OCI-LY7 (cell line): ENCODE data around the gene THBS4. TPM values are rescaled to one million over a fixed set of nuclear protein-coding genes. Genes with fewer than 3 reads are reported as not detected.

Experiments used
- BruUV-seq: library from RNA; stranded (reverse); fragments of 400-500 nt; replicated peaks from 2 replicates; lab custom pipeline; 2021; lab: Mats Ljungman, UMichigan
- CTCF ChIA-PET: fragments of 300-600 bp; sonication (Branson Sonifier 250); formaldehyde crosslinking; loops from one replicate; lab custom pipeline; 2022; ENCODE audit warnings: antibody characterized with exemption; ENCODE audit not compliant: unreplicated experiment; lab: Charles Lee
- POLR2A ChIA-PET: fragments of 300-600 bp; sonication (Branson Sonifier 250); formaldehyde crosslinking; loops from one replicate; lab custom pipeline; 2022; ENCODE audit warnings: antibody characterized with exemption; lab: Charles Lee
- DNase-seq: peaks from one replicate; pipeline ENCODE4 v3.0.0-alpha.2; 2015; ENCODE audit warnings: low spot score
- H2AFZ ChIP-seq: fragments of 200-600 bp; sonication (generic), shearing (Covaris generic); 2 replicates; pipeline ENCODE4 v1.6.1; 2014; ENCODE audit warnings: mild to moderate bottlenecking, antibody characterized with exemption, low read length, moderate library complexity
- H3K27ac ChIP-seq: fragments of 200-600 bp; sonication (generic); 2 replicates; pipeline ENCODE4 v1.5.1; 2014; ENCODE audit warnings: mixed run types, low read depth, mild to moderate bottlenecking, moderate library complexity, low read length, inconsistent platforms; ENCODE audit not compliant: poor library complexity, severe bottlenecking
- H3K36me3 ChIP-seq: fragments of 200-600 bp; sonication (generic); 2 replicates; pipeline ENCODE4 v1.6.1; 2014; ENCODE audit warnings: mild to moderate bottlenecking, antibody characterized with exemption, low read length, moderate library complexity, mixed read lengths; ENCODE audit not compliant: insufficient read depth
- H3K4me1 ChIP-seq: fragments of 200-600 bp; sonication (generic); 2 replicates; pipeline ENCODE4 v1.5.1; 2014; ENCODE audit warnings: mild to moderate bottlenecking, low read length; ENCODE audit not compliant: insufficient read depth, poor library complexity, severe bottlenecking
- H3K4me2 ChIP-seq: fragments of 200-600 bp; sonication (generic); 2 replicates; pipeline ENCODE4 v1.6.1; 2014; ENCODE audit warnings: mild to moderate bottlenecking, low read length
- H3K4me3 ChIP-seq: fragments of 200-600 bp; sonication (generic); 2 replicates; pipeline ENCODE4 v1.5.1; 2014; ENCODE audit warnings: mild to moderate bottlenecking, low read depth, low read length; ENCODE audit not compliant: poor library complexity, severe bottlenecking
- H3K79me2 ChIP-seq: fragments of 200-600 bp; sonication (generic); 2 replicates; pipeline ENCODE4 v1.6.1; 2016; ENCODE audit warnings: low read depth, mild to moderate bottlenecking, low read length, moderate library complexity, mixed read lengths; ENCODE audit not compliant: insufficient read depth
- H3K9me2 ChIP-seq: fragments of 200-600 bp; sonication (generic); 2 replicates; pipeline ENCODE4 v1.6.1; 2016; ENCODE audit warnings: mild to moderate bottlenecking, low read length, mixed read lengths; ENCODE audit not compliant: insufficient read depth
- H3K9me3 ChIP-seq: fragments of 200-600 bp; sonication (generic); 2 replicates; pipeline ENCODE4 v1.6.1; 2014; ENCODE audit warnings: mild to moderate bottlenecking, mixed run types, low read length, mixed read lengths
- H4K20me1 ChIP-seq: fragments of 200-600 bp; sonication (generic); 2 replicates; pipeline ENCODE4 v1.6.1; 2014; ENCODE audit warnings: mild to moderate bottlenecking, antibody characterized with exemption, low read length, moderate library complexity, mixed read lengths; ENCODE audit not compliant: insufficient read depth
- CTCF ChIP-seq: fragments of 200-600 bp; sonication (generic); conservative IDR thresholded peaks from 2 replicates; pipeline ENCODE4 v1.5.1; 2014; ENCODE audit warnings: mild to moderate bottlenecking, antibody characterized with exemption, low read length, moderate library complexity, mixed read lengths
- EZH2phosphoT487 ChIP-seq: fragments of 200-600 bp; sonication (generic); IDR thresholded peaks from 2 replicates; pipeline ENCODE4 v1.6.1; 2018; ENCODE audit warnings: low read depth, borderline replicate concordance, mild to moderate bottlenecking, mixed run types, antibody characterized with exemption, low read length, moderate library complexity, mixed read lengths
- intact Hi-C: fragments of 100-400 bp; cut with micrococcal nuclease; formaldehyde crosslinking; loops from one replicate; pipeline ENCODE4 v1.10.0; 2022; ENCODE audit not compliant: unreplicated experiment
- total RNA-seq, 2 experiments: library from RNA; depleted of rRNA in 1 of 2; stranded (reverse); fragments of >200 nt in 1 of 2; shearing (Covaris generic) in 1 of 2; gene quantifications; 2 replicates each; pipeline ENCODE4 v1.2.3, GENCODE V29; 2014 to 2022

The THBS4 gene
- total RNA-seq, 2 experiments from 2014 or later: 1.8 to 4.2 TPM

- BruUV-seq: no TSS peak
- intact Hi-C loops: no loop called here
- TF ChIP-seq EZH2phosphoT487: no peak
- TF ChIP-seq CTCF: no peak
- H3K9me3 ChIP-seq: no peaks in the 10 kb centered on the region
- POLR2A ChIA-PET: interaction anchor here (1.7 kb wide), 1 partner anchor 9 kb away, joined by 3 read pairs; no protein-coding TSS in a partner anchor
- no peak overlapping the region for H2AFZ ChIP-seq
- no peaks in the 10 kb centered on the region for H3K79me2 ChIP-seq
- no peak for DNase-seq
- no peak overlapping the region for H3K27ac ChIP-seq
- CTCF ChIA-PET: no interaction called here
- H4K20me1 ChIP-seq: no peaks in the 10 kb centered on the region
- no peak overlapping the region for H3K4me3 ChIP-seq
- H3K4me2 ChIP-seq: no peak overlapping the region
- H3K36me3 ChIP-seq: no peaks in the 10 kb centered on the region
- no peaks in the 10 kb centered on the region for H3K4me1 ChIP-seq
- 0 out of 2 replicates have a peak, but pooled peaks cover 3% of the 10 kb centered on the region for H3K9me2 ChIP-seq
These were observed 691 bp downstream of the THBS4 start for GRCh38 chr5:80035839-80036238.

- Histone ChIP-seq H2AFZ (no peak overlapping the region), H3K9me2 (0 out of 2 replicates have a peak, but pooled peaks cover 3% of the 10 kb centered on the region), H3K4me1 (no peaks in the 10 kb centered on the region), H3K9me3 (no peaks in the 10 kb centered on the region), H4K20me1 (no peaks in the 10 kb centered on the region), H3K4me2 (no peak overlapping the region), H3K36me3 (no peaks in the 10 kb centered on the region), H3K79me2 (no peaks in the 10 kb centered on the region), H3K4me3 (no peak overlapping the region), H3K27ac (no peak overlapping the region)
- POLR2A ChIA-PET: interaction anchor here (1.3 to 1.7 kb wide), 2 partner anchors 8 to 10 kb away, joined by 3 to 4 read pairs; no protein-coding TSS in a partner anchor
- intact Hi-C loops: no loop called here
- no peak for DNase-seq
- TF ChIP-seq EZH2phosphoT487 (no peak), CTCF (no peak)
- no TSS peak for BruUV-seq
- CTCF ChIA-PET: no interaction called here
These were observed 1.5 kb downstream of the THBS4 start for GRCh38 chr5:80036615-80037014.

GRCh38 chr5:80037366-80037765, 2.2 kb downstream of the THBS4 start:
- H3K4me1 ChIP-seq: no peaks in the 10 kb centered on the region
- no peak overlapping the region for H3K27ac ChIP-seq
- ChIA-PET POLR2A (interaction anchor here (1.3 to 1.7 kb wide), 3 partner anchors 7 to 32 kb away, joined by 3 to 4 read pairs (median 3); no protein-coding TSS in a partner anchor), CTCF (no interaction called here)
- no peak overlapping the region for H3K4me2 ChIP-seq
- TF ChIP-seq EZH2phosphoT487 (no peak), CTCF (no peak)
- no peak for DNase-seq
- H3K79me2 ChIP-seq: no peaks in the 10 kb centered on the region
- H4K20me1 ChIP-seq: no peaks in the 10 kb centered on the region
- no peaks in the 10 kb centered on the region for H3K36me3 ChIP-seq
- no TSS peak for BruUV-seq
- no peak overlapping the region for H3K4me3 ChIP-seq
- intact Hi-C loops: no loop called here
- 0 out of 2 replicates have a peak, but pooled peaks cover 3% of the 10 kb centered on the region for H3K9me2 ChIP-seq
- H3K9me3 ChIP-seq: no peaks in the 10 kb centered on the region
- no peak overlapping the region for H2AFZ ChIP-seq
